Measurements from ENCODE around the gene BLOC1S1.

Gene BLOC1S1

DNA sequence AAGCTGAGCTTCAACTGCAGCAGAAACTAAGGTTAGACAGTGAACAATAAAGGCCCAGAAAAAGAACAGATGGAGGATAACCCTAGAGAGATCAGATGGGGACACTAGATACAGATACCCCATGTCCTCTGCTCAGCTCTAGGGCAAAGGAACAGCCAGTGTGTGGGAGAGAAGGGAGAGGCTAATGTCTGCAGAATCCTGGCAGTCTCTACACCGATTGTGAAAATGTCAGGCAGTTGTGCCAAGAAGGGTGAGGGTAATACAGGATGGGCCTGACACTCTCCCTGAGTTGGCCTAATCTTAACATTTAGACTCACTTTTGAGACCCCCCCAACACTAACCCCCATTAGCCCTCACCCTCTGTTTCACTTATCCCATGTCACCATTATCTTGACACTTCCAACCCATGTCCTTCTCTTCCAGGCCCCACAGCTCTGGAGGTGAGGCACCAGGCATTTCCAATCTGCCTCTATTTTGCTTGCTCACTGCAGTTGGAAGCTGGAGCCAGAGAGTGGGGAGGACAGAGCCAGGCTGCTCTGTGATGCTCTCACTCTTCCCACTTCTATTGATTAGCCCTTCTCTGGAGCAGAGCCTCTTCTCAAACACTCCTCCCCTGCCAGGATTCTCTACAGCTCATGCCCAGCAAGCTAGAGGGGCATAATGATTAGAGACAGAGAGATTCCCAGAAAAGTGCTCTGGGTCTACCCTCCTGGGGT, 3.0 kb upstream of the BLOC1S1 start:
- no peak for DNase-seq (ENCODE audit: low read depth)
- no peak overlapping the region for H3K4me3 ChIP-seq (ENCODE audit: low read depth, low read length)
- TF ChIP-seq, protein P1, sequence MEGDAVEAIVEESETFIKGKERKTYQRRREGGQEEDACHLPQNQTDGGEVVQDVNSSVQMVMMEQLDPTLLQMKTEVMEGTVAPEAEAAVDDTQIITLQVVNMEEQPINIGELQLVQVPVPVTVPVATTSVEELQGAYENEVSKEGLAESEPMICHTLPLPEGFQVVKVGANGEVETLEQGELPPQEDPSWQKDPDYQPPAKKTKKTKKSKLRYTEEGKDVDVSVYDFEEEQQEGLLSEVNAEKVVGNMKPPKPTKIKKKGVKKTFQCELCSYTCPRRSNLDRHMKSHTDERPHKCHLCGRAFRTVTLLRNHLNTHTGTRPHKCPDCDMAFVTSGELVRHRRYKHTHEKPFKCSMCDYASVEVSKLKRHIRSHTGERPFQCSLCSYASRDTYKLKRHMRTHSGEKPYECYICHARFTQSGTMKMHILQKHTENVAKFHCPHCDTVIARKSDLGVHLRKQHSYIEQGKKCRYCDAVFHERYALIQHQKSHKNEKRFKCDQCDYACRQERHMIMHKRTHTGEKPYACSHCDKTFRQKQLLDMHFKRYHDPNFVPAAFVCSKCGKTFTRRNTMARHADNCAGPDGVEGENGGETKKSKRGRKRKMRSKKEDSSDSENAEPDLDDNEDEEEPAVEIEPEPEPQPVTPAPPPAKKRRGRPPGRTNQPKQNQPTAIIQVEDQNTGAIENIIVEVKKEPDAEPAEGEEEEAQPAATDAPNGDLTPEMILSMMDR (conservative IDR thresholded peaks at IDR 0.05; ENCODE audit: low read depth, low read length), result no peak

DNA sequence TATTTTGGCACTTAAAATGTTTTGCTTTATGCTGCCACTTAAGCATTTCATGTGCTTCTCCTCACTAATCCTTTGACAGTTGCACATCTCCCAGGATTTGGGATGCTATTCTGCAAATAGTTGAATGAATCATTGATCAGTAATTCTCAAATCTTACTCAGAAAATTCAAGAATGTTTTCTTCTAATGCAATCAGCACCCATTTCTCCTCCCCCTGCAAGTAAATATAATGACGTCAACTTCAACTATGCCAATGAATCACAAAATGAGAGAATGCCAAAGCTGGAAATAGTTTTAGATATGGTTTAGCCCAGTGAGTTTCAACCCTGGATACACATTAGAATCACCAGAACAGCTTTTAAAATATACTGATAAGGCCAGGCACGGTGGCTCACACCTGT, 2.1 kb upstream of the BLOC1S1 start:
- TF ChIP-seq, protein P1 (conservative IDR thresholded peaks at IDR 0.05; ENCODE audit: low read depth, low read length), result no peak
- H3K4me3 ChIP-seq (ENCODE audit: low read depth, low read length), result no peak overlapping the region
- peak; percentile 82 for DNase-seq (ENCODE audit: low read depth)

DNA sequence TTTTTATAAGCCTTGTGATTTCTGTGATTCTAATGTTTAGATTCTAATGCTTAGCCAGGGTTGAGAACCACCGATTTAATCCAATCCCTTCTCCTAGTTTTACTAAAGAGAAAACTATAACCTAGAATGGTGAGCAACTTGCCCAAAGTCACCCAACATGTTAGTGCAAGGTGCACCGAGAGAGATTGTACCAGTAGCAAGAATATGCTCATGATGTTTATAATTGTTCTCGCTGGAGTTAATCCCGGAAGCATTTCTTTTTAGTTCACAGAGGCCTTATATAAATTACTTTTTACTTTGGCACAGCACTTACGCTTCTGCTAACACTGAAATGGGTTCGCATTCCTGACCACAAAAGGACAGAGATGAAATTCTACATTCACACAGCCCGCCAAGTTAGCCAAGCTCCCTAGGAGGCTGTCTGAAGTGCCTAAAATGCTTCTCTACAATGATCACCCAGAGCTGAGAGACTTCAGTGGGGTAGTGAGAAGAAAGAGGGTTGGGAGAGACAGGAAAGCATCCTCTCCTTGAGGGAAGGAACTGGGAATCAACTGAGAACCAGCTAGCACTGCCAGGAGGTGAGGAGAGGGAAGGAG, 579 bp upstream of the BLOC1S1 start:
- TF ChIP-seq, protein P1 (conservative IDR thresholded peaks at IDR 0.05; ENCODE audit: low read depth, low read length), result no peak
- peak; percentile 37 for DNase-seq (ENCODE audit: low read depth)
- H3K4me3 ChIP-seq (ENCODE audit: low read depth, low read length), result peak overlapping the region; percentile 78

DNA sequence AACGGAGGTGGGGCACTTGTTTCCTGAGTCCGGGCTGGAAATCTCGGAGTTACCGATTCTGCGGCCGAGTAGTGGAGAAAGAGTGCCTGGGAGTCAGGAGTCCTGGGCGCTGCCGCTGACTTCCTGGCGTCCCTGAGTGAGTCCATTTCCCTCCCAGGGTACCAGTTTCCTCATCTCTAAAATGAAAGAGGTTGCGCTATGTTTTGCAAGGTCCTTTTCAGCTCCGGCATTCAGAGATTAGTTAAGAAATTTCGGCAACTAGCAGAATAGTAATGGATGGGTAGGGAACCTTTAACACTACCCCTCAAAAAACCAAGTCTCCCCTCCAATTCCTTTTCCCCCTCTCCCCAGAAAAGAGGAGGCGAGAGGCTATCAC, 724 bp downstream of the BLOC1S1 start:
- TF ChIP-seq, protein P1 (conservative IDR thresholded peaks at IDR 0.05; ENCODE audit: low read depth, low read length), result no peak
- DNase-seq (ENCODE audit: low read depth), result no peak
- peak overlapping the region; percentile 78 for H3K4me3 ChIP-seq (ENCODE audit: low read depth, low read length)

DNA sequence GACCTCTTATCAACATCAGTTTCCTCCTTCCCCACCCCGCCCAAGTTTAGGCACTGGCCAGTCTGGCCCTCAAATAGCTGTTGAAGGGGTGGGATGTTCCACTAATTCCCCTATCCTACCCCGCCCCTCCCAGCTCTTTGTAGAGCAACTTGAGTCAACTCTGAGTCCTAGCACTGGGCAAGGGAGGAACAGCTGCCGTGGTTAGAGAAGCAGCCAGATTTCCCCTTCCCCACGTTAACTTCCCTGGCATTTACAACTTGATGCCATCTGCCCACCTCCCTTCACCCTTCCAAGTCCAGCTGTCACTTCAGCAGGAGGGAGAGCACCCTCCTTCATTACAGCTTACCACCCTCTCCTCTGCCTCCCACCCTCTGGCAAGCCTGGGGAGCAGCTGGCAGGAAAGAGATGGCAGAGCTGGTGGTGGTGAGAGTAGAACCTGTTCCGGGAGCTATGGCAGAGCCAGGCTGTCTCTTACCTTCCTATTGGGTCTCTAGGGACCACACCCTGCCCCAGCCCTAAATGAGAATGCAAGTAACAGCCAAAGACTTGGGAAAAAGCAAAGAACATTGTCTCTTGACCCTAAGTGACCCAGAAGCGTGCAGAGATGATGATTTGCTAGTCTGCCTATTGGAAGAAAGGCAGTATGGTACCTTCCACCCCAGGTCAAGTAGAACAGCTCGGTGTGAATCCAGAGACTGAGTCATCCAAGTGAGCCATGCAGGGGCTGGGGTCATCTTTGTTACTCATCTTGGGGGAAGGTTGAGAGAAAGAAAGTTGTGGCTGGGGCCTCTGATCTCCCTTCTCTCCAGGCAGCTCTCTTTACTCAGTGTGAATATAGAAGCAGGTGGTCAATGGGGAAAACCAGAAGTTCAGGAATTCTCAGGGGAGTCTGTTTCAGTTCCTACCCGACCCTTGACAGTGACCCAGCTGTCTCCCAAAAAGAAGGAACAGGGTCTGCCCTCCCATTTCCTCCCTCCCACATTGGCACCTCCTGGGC, 1.5 kb downstream of the BLOC1S1 start:
- TF ChIP-seq, protein P1 (conservative IDR thresholded peaks at IDR 0.05; ENCODE audit: low read depth, low read length), result no peak
- peak; percentile 72 for DNase-seq (ENCODE audit: low read depth)
- H3K4me3 ChIP-seq (ENCODE audit: low read depth, low read length), result peak overlapping the region; percentile 78

DNA sequence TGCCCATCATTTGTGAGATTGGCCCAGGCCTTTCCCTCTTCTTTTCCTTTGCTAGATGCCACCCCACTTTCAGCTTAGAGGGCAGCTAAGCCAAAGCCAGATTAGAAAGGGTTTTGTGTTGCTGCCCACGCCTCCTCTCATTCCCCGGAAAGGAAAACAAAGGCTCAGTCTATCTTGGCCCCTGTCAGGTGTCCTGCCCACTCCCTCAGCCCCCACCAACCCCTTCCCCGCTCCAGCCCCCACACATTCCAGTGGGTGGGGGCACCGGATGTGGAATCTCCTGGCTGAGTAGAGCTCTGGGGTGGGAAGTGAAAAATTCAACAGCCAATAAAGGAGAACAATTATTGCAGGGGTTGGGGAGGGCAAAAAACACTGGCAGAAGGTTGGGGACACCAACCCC, 2.2 kb downstream of the BLOC1S1 start:
- TF ChIP-seq, protein P1 (conservative IDR thresholded peaks at IDR 0.05; ENCODE audit: low read depth, low read length), result no peak
- H3K4me3 ChIP-seq (ENCODE audit: low read depth, low read length), result no peak overlapping the region
- no peak for DNase-seq (ENCODE audit: low read depth)

Measured in choroid plexus epithelial cell (primary cell).